Measurements from ENCODE around the gene PRDM16. TPM values are rescaled to one million over a fixed set of nuclear protein-coding genes. Genes with fewer than 3 reads are reported as not detected.

Gene PRDM16
- total RNA-seq, 2 donors from 2014 or later = 0.79 to 6.1 TPM

DNA sequence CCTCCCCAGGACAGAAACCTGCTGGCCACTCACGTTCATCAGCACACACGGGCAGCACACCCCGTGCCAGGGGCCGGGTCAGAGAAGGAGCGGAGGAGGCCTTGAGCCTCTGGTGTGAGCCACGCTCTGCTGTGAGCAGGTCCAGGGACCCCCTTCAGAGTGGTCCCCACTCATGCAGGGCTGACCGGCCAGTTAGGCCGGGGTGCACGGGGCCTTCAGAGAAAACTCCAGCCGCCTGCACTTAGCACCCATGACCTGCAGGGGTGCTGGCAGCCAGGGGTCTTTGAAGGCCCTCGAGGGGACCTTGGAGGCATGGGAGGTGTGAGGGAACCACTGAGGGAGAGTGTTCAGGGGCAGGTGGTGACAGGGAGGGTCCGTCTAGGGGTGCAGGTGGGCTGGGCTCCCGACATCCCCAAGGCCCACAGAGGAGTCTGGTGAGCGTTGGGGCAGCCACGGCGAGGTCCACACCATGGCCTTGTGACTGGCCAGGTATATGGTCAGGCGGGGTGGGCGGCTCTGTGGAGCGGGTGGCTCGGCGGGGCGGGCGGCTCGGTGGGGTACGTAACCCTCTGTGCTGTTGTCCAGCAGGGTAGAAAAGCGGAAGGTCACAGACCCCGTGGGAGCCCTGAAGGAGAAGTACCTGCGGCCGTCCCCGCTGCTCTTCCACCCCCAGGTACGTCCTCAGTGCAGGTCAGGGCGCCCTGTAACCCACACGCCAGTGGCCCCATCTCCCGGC, 345.1 kb downstream of the PRDM16 start:
- H3K27ac ChIP-seq = no peak overlapping the region
- H3K9ac ChIP-seq (ENCODE audit: low read depth in 2 of 2, low read length in 2 of 2) = no peak overlapping the region
- H3K27me3 ChIP-seq = no peaks in the 10 kb centered on the region
- H3K9me3 ChIP-seq = no peaks in the 10 kb centered on the region
- intact Hi-C loops (cut with DNase I) = no loop called here
- H3K36me3 ChIP-seq = no peaks in the 10 kb centered on the region
- TF ChIP-seq, protein P1, sequence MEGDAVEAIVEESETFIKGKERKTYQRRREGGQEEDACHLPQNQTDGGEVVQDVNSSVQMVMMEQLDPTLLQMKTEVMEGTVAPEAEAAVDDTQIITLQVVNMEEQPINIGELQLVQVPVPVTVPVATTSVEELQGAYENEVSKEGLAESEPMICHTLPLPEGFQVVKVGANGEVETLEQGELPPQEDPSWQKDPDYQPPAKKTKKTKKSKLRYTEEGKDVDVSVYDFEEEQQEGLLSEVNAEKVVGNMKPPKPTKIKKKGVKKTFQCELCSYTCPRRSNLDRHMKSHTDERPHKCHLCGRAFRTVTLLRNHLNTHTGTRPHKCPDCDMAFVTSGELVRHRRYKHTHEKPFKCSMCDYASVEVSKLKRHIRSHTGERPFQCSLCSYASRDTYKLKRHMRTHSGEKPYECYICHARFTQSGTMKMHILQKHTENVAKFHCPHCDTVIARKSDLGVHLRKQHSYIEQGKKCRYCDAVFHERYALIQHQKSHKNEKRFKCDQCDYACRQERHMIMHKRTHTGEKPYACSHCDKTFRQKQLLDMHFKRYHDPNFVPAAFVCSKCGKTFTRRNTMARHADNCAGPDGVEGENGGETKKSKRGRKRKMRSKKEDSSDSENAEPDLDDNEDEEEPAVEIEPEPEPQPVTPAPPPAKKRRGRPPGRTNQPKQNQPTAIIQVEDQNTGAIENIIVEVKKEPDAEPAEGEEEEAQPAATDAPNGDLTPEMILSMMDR (IDR thresholded peaks at IDR 0.05) = no peak
- no peak for DNase-seq
- H3K4me1 ChIP-seq = no peaks in the 10 kb centered on the region
- no peak overlapping the region for H3K4me3 ChIP-seq

GRCh38 chr1:3415260-3416090, 346.5 kb downstream of the PRDM16 start:
- no peak overlapping the region for H3K4me3 ChIP-seq
- no peaks in the 10 kb centered on the region for H3K4me1 ChIP-seq
- H3K9ac ChIP-seq (ENCODE audit: low read depth in 2 of 2, low read length in 2 of 2) = no peak overlapping the region
- no peaks in the 10 kb centered on the region for H3K36me3 ChIP-seq
- no peak for DNase-seq
- no peaks in the 10 kb centered on the region for H3K27me3 ChIP-seq
- intact Hi-C loops (cut with DNase I) = no loop called here
- no peak overlapping the region for H3K27ac ChIP-seq
- H3K9me3 ChIP-seq = no peaks in the 10 kb centered on the region
- TF ChIP-seq, protein P1 (IDR thresholded peaks at IDR 0.05) = no peak

DNA sequence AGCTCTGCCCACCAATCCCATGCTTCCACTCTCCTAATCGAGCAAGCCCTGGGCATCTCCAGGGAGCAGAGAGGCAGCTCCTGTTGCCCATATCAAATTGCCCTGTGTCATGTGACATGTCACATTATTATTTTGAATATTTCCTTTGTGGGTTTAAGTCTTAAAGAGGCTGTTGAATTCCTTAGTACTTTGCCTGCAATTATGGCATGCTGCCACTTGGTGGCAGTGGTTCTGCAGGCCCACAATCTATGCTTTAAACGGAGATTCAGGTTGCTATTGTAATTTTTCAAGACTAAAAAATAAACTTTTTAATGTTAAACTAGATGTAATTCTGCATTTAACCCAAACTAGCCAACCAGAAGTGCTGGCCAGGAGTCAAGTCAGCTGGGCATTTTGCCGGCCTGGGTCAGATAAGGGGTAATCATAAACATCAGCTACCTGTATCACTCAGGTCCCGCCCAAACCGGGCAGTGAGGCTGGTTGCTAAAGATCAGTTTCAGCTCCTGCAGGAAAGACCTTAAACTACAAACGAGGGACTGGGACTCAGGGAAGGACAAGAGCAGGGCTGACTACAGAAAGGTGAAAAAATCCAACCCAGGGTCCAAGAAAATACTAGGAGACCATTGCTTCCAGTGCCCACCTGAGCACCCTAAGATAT, 348.2 kb downstream of the PRDM16 start:
- Histone ChIP-seq H3K4me3 (no peak overlapping the region), H3K4me1 (no peaks in the 10 kb centered on the region), H3K9ac (ENCODE audit: low read depth in 2 of 2, low read length in 2 of 2) (no peak overlapping the region), H3K27me3 (no peaks in the 10 kb centered on the region), H3K36me3 (no peaks in the 10 kb centered on the region), H3K27ac (no peak overlapping the region), H3K9me3 (no peaks in the 10 kb centered on the region)
- intact Hi-C loops (cut with DNase I) = no loop called here
- TF ChIP-seq, protein P1 (IDR thresholded peaks at IDR 0.05) = no peak
- no peak for DNase-seq

DNA sequence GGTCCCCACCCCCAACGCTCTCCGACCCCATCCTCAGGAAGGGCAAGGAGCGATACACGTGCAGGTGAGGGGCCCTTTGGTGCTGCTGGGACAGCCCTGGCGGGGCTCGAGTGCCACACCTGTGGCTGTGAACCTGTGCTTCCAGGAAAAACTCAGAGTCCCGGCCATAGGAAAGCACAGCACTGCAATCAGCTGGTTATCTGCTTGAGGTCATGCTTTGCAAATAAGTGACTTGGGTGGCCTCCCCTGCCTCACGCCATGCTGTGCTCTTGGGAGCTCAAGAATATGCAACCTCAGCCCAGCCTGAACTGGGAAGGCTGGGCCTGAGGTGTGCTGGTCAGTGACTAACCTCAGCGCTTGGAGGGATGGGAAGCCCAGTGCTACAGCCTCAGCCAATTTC, 348.9 kb downstream of the PRDM16 start:
- H3K4me1 ChIP-seq = no peaks in the 10 kb centered on the region
- TF ChIP-seq, protein P1 (IDR thresholded peaks at IDR 0.05) = no peak
- H3K4me3 ChIP-seq = no peak overlapping the region
- H3K36me3 ChIP-seq = no peaks in the 10 kb centered on the region
- DNase-seq = no peak
- intact Hi-C loops (cut with DNase I) = no loop called here
- H3K27me3 ChIP-seq = no peaks in the 10 kb centered on the region
- no peak overlapping the region for H3K9ac ChIP-seq (ENCODE audit: low read depth in 2 of 2, low read length in 2 of 2)
- no peaks in the 10 kb centered on the region for H3K9me3 ChIP-seq
- no peak overlapping the region for H3K27ac ChIP-seq

- H3K4me3 ChIP-seq = no peak overlapping the region
- H3K27me3 ChIP-seq = no peaks in the 10 kb centered on the region
- no peak overlapping the region for H3K27ac ChIP-seq
- no peaks in the 10 kb centered on the region for H3K36me3 ChIP-seq
- no peak for DNase-seq
- no peaks in the 10 kb centered on the region for H3K9me3 ChIP-seq
- TF ChIP-seq, protein P1 (IDR thresholded peaks at IDR 0.05) = no peak
- H3K4me1 ChIP-seq = peaks cover 6% of the 10 kb centered on the region
- no peak overlapping the region for H3K9ac ChIP-seq (ENCODE audit: low read depth in 2 of 2, low read length in 2 of 2)
- intact Hi-C loops (cut with DNase I) = no loop called here
Observed at GRCh38 chr1:3418600-3418999, 349.6 kb downstream of the PRDM16 start.

Data from colonic mucosa (tissue), 4 donors.